GDM1 (cell line): ENCODE results near the gene PTPRN2.
"Not testable (repeated sequence)": the region's sequence is repeated elsewhere in the genome, so short reads cannot be mapped to it uniquely, and the experiment has no call there.

Experiments used
- DNase-seq: peaks from one replicate; lab custom pipeline; 2025; lab: John Stamatoyannopoulos, UW

The PTPRN2 gene

DNA sequence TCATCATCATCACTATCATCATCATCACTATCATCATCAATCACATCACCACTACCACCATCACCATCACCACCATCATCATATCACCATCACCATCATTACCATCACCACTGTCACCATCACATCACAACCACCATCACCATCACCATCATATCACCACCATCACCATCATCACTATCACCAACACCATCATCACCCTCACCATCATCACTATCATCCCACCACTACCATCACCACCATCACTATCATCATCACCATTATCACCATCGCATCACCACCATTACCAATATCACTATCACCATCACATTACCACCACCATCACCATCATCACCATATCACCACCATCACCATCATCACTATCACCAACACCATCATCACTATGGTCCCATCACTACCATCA, 539.1 kb downstream of the PTPRN2 start:
- no peak for DNase-seq

- no peak for DNase-seq
Observed at GRCh38 chr7:158047391-158048059, 540.1 kb downstream of the PTPRN2 start.

GRCh38 chr7:158046246-158046645, 541.4 kb downstream of the PTPRN2 start:
- not testable (repeated sequence) for DNase-seq

- no peak for DNase-seq
Observed at GRCh38 chr7:158044482-158044823, 543.2 kb downstream of the PTPRN2 start.

DNA sequence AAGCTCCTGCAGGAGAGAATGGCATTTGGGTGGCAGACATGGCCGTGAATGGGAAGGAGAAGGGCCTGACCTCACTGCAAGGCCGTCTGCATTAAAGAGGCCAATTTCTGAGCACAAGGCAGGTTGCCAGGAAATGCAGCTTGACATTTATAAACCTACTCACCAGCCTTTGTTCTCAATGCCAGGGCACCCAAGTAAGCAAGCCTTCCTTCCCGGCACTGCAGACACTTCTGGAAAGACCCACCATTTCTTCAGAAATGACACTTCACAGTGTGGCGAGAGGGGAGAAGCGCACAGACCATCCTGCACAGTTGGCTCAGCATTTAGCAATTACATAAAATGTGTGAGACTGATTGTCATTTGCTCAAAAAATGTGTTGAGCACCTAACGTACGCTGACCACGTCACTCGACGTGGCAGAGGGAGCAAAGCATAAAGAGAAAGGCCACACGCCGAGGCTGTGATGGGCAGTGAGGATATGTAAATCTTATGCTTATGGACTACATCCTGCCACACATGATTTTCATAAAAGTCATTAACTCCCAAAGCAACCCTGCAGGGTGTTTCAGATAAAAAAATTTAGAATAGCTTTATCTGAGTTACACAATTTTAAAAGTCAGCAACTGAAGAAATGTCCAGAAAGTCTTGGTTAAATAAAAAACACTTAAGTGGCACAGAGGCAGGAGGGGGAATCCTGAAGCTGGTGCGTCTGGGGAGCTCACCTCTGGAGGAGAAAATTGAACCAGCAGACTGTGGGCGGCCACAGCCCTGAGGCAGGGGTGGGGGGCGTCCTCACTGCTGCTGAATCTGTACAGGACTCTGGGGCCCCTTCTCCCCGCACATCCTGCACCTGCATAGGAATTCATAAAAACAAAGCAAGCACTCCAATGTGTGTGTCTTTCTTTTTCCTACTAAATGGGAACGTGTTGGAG, 543.8 kb downstream of the PTPRN2 start:
- DNase-seq: no peak

GRCh38 chr7:158042156-158042880, 545.3 kb downstream of the PTPRN2 start:
- no peak for DNase-seq

GRCh38 chr7:158040199-158040598, 547.4 kb downstream of the PTPRN2 start:
- DNase-seq: no peak

DNA sequence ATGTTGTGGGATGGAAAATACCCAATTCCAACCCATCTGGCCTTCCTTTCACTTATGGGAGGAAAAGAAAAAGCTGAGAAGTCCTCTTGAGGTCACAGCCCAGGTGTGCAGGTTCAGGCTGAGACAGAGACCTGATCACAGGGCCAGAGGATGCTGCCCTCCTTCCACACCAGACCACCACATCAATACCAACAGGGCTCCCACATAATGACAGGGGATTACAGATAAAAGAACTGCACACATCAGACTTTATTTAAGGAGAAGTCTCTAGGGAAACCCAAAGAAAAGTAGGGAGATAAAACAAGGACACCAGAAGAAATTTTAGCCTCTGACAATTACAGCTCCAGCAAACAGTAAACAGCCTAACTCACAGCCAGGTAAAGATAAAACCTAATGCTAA, 548.4 kb downstream of the PTPRN2 start:
- no peak for DNase-seq

DNA sequence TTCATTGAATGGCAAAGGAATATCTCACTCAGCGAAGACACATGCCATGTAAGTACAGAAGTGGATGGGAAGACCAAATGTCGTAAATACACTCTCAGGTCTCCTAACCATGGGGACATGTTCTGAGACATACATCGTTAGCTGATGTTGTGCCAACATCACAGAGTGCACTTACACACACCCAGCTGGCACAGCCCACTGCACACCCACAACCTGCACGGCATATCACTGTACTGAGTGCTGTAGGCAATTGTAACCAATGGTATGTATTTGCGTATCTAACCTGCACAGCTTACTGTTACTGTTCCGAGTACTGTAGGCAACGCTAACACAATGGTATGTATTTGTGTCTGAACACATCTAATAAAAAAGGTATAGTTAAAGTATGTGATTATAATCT, 550.4 kb downstream of the PTPRN2 start:
- DNase-seq: no peak

GRCh38 chr7:158035343-158035742, 552.3 kb downstream of the PTPRN2 start:
- no peak for DNase-seq

GRCh38 chr7:158034571-158034970, 553.1 kb downstream of the PTPRN2 start:
- no peak for DNase-seq

DNA sequence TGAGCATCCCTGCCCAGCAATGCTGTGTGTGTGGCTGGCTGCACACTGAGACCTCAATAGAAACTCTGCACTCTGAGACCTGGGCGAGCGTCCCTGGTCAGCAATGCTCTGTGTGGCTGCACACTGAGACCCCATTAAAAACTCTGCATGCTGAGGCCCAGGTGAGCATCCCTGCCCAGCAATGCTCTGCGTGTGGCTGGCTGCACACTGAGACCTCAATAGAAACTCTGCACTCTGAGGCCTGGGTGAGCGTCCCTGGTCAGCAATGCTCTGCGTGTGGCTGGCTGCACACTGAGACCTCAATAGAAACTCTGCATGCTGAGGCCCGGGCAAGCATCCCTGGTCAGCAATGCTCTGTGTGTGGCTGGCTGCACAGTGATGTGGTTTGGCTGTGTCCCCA, 553.7 kb downstream of the PTPRN2 start:
- not testable (repeated sequence) for DNase-seq

- no peak for DNase-seq
Observed at GRCh38 chr7:158033196-158033595, 554.4 kb downstream of the PTPRN2 start.

- DNase-seq: no peak
Observed at GRCh38 chr7:158032561-158033115, 555.0 kb downstream of the PTPRN2 start.

- no peak for DNase-seq
Observed at GRCh38 chr7:158031867-158032308, 555.7 kb downstream of the PTPRN2 start.

GRCh38 chr7:158030566-158030965, 557.1 kb downstream of the PTPRN2 start:
- no peak for DNase-seq

- DNase-seq: no peak
Observed at GRCh38 chr7:158030071-158030470, 557.6 kb downstream of the PTPRN2 start.

- no peak for DNase-seq
Observed at GRCh38 chr7:158029509-158029908, 558.1 kb downstream of the PTPRN2 start.

DNA sequence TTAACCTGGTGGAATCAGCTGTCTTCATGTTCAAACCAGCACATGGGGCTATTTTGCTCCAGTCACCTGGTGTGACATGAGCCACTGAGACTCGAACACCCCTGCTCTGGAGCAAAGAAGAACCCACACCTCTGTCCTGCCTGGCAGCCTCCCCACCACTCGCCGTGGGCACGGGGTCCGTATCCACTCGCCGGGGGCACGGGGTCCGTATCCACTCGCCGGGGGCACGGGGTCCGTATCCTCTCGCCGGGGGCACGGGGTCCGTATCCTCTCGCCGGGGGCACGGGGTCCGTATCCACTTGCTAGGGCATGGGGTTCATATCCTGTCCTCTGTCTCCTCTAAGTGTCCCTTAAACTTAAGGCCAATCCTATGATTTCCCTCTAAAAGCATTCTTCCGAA, 558.7 kb downstream of the PTPRN2 start:
- DNase-seq: no peak

GRCh38 chr7:158028290-158028941, 559.2 kb downstream of the PTPRN2 start:
- DNase-seq: no peak

- no peak for DNase-seq
Observed at GRCh38 chr7:158027646-158028045, 560.0 kb downstream of the PTPRN2 start.
